ENCODE measurements around the gene HIVEP3.

The HIVEP3 gene

GRCh38 chr1:41827991-41828570 is 90.6 kb downstream of the HIVEP3 start:
- no peak for TF ChIP-seq CTCF (IDR thresholded peaks at IDR 0.05; ENCODE audit: low read depth, low read length)
- DNase-seq (ENCODE audit: extremely low read depth, low read depth), result no peak

GRCh38 chr1:41823471-41823870 is 95.3 kb downstream of the HIVEP3 start:
- TF ChIP-seq CTCF (IDR thresholded peaks at IDR 0.05; ENCODE audit: low read depth, low read length), result no peak
- no peak for DNase-seq (ENCODE audit: extremely low read depth, low read depth)

GRCh38 chr1:41822866-41823265 is 95.9 kb downstream of the HIVEP3 start:
- DNase-seq (ENCODE audit: extremely low read depth, low read depth), result no peak
- no peak for TF ChIP-seq CTCF (IDR thresholded peaks at IDR 0.05; ENCODE audit: low read depth, low read length)

- TF ChIP-seq CTCF (IDR thresholded peaks at IDR 0.05; ENCODE audit: low read depth, low read length), result no peak
Observed at GRCh38 chr1:41819843-41820242, 98.9 kb downstream of the HIVEP3 start.

GRCh38 chr1:41819069-41819468 is 99.7 kb downstream of the HIVEP3 start:
- DNase-seq (ENCODE audit: extremely low read depth, low read depth), result no peak
- TF ChIP-seq CTCF (IDR thresholded peaks at IDR 0.05; ENCODE audit: low read depth, low read length), result no peak

More at GRCh38 chr1:41819843-41820242, 98.9 kb downstream of the HIVEP3 start:
- no peak for DNase-seq (ENCODE audit: extremely low read depth, low read depth)

GRCh38 chr1:41816061-41816460 is 102.7 kb downstream of the HIVEP3 start:
- no peak for TF ChIP-seq CTCF (IDR thresholded peaks at IDR 0.05; ENCODE audit: low read depth, low read length)
- no peak for DNase-seq (ENCODE audit: extremely low read depth, low read depth)

GRCh38 chr1:41813755-41814745 is 104.7 kb downstream of the HIVEP3 start:
- DNase-seq (ENCODE audit: extremely low read depth, low read depth), result no peak
- no peak for TF ChIP-seq CTCF (IDR thresholded peaks at IDR 0.05; ENCODE audit: low read depth, low read length)

Data from AG09319 (cell line).